ENCODE results near the gene SH3BP1. TPM values are rescaled to one million over a fixed set of nuclear protein-coding genes. Genes with fewer than 3 reads are reported as not detected.

The SH3BP1 gene
- total and polyA plus RNA-seq, 2 of the 8 experiments (the other 6 are each of a cell fraction or from before 2014, with no cell fraction given), result 23.9 to 40.3 TPM

DNA sequence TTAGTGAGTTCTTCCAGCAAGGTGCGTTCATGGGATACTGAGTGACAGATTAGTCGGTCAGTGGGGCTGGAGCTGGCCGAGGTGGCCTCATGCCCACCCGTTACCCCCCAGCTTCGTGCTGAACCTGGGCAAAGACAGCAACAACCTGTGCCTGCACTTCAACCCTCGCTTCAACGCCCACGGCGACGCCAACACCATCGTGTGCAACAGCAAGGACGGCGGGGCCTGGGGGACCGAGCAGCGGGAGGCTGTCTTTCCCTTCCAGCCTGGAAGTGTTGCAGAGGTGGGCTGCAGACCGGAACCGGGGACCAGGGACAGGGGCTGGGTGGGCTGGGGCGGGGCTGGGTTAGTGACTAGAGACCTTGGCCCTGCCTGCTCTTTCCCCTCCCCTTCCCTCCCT lies 38.9 kb downstream of the SH3BP1 start:
- H3K14ac ChIP-seq (ENCODE audit: insufficient read length), result no peak overlapping the region
- no peak overlapping the region for H3K4me3 ChIP-seq (ENCODE audit: extremely low read depth in 1 of 4, insufficient read depth in 2 of 4, low read depth in 3 of 4, low read length in 4 of 4)
- peak overlapping the region; percentile 77 for H2BK120ac ChIP-seq (replicated peaks; ENCODE audit: low read depth, low read length)
- H3K36me3 ChIP-seq (ENCODE audit: control insufficient read depth in 2 of 4, insufficient read depth in 4 of 4, low read length in 3 of 4), result no peaks in the 10 kb centered on the region
- H3K23me2 ChIP-seq (ENCODE audit: low read depth, low read length), result peaks cover 2% of the 10 kb centered on the region; the same call in 1 of the 2 replicates
- H3K56ac ChIP-seq (replicated peaks; ENCODE audit: insufficient read length, low read depth, low read length), result no peak overlapping the region
- no peak overlapping the region for H3K27ac ChIP-seq (ENCODE audit: low read depth, low read length)
- H3K4me1 ChIP-seq (replicated peaks in 1 of 4; ENCODE audit: control insufficient read depth in 3 of 4, insufficient read depth in 4 of 4, low read length in 3 of 4), result peaks cover 0 to 16% (median 13%) of the 10 kb centered on the region in 4 experiments; a peak in 6 of 7 replicates
- H3K27me3 ChIP-seq (replicated peaks in 1 of 4; ENCODE audit: control insufficient read depth in 3 of 4, extremely low read depth in 1 of 4, insufficient read depth in 3 of 4, low read length in 3 of 4), result peaks cover 0 to 2% (median 0%) of the 10 kb centered on the region in 4 experiments; a peak in 1 of 7 replicates
- FAIRE-seq, result no peak
- H3K18ac ChIP-seq (ENCODE audit: extremely low read depth, low read length), result no peak overlapping the region
- no peaks in the 10 kb centered on the region for H3K79me1 ChIP-seq (ENCODE audit: low read depth, low read length)
- CTCF ChIA-PET (ENCODE audit: partially characterized antibody), result interaction anchor here (0.7 to 16.3 kb wide), 6 partner anchors 16 to 72 kb away, joined by 3 to 261 read pairs (median 4); partner anchors contain the start of genes PDXP, SH3BP1 and TRIOBP
- no peak overlapping the region for H3K4me2 ChIP-seq (ENCODE audit: insufficient read depth in 1 of 2, low read depth in 2 of 2, low read length in 2 of 2)
- no peak overlapping the region for H3K9ac ChIP-seq (replicated peaks in 1 of 4; ENCODE audit: extremely low read depth in 1 of 4, low read depth in 3 of 4, low read length in 3 of 4)
- H2BK15ac ChIP-seq (ENCODE audit: low read length), result peak overlapping the region; percentile 97; the same call in 1 of the 2 replicates
- H4K91ac ChIP-seq (replicated peaks; ENCODE audit: insufficient read length, low read length), result peak overlapping the region; percentile 73
- 85% methylated on average over 18 of the region's 18 CpGs; no CpG with 5 or more reads in 1 of the 2 experiments for WGBS, 2 experiments (ENCODE audit: extremely low coverage in 1 of 2, insufficient coverage in 1 of 2, insufficient read length in 1 of 2, insufficient replicate concordance in 2 of 2, low coverage in 1 of 2, low lambda C conversion rate in 2 of 2, missing lambda C conversion rate in 1 of 2)
- no peak overlapping the region for H3K23ac ChIP-seq (ENCODE audit: insufficient read length)
- 0 out of 2 replicates have a peak overlapping the region, but pooled peaks have one; percentile 60 for H2BK12ac ChIP-seq (ENCODE audit: low read depth, low read length)
- H3K79me2 ChIP-seq (ENCODE audit: control insufficient read depth in 1 of 2, insufficient read depth in 2 of 2, low read length in 2 of 2), result no peaks in the 10 kb centered on the region
- no peak overlapping the region for H4K5ac ChIP-seq (ENCODE audit: insufficient read length, low read depth, low read length)
- H2AFZ ChIP-seq (ENCODE audit: low read length), result no peak overlapping the region
- POLR2A ChIA-PET (ENCODE audit: partially characterized antibody), result interaction anchor here (1.1 to 1.8 kb wide), 2 partner anchors 69 to 124 kb away, joined by 3 to 8 read pairs; partner anchors contain the start of gene GGA1
- no peak overlapping the region for H2BK20ac ChIP-seq (ENCODE audit: low read length)
- no peak overlapping the region for H2BK5ac ChIP-seq (ENCODE audit: low read depth, low read length)
- DNase-seq (ENCODE audit: low read depth in 1 of 2, low spot score in 2 of 2), result no peak
- peak overlapping the region; percentile 98; the same call in 1 of the 2 replicates for H2AK5ac ChIP-seq (ENCODE audit: low read depth, low read length)
- H4K20me1 ChIP-seq (replicated peaks in 1 of 2; ENCODE audit: control insufficient read depth in 1 of 2, insufficient read depth in 2 of 2, low read length in 2 of 2), result peaks cover 0 to 2% of the 10 kb centered on the region in 2 experiments
- no peaks in the 10 kb centered on the region for H3K9me3 ChIP-seq (ENCODE audit: insufficient read depth in 2 of 2, low read depth in 1 of 2, low read length in 1 of 2)
- H4K8ac ChIP-seq (ENCODE audit: extremely low read depth, insufficient read depth, low read length), result no peak overlapping the region
- H3K4ac ChIP-seq (replicated peaks; ENCODE audit: insufficient read length, low read depth, low read length), result no peak overlapping the region
- TF ChIP-seq JUND (IDR thresholded peaks at IDR 0.05; ENCODE audit: low read length) (no peak), CTCF (IDR thresholded peaks at IDR 0.05; ENCODE audit: control extremely low read depth in 1 of 3, insufficient read depth in 1 of 3, low read depth in 1 of 3, low read length in 3 of 3) (no peak), CREB1 (IDR thresholded peaks at IDR 0.05) (no peak), KDM1A (IDR thresholded peaks at IDR 0.05; ENCODE audit: borderline replicate concordance, low read length) (no peak)

All from H1 (cell line).